ENCODE measurements around the gene PUS10. TPM values are rescaled to one million over a fixed set of nuclear protein-coding genes. Genes with fewer than 3 reads are reported as not detected.

The PUS10 gene
- polyA plus RNA-seq, 1 donor (not counting 4 experiments of a cell fraction or from before 2014, with no cell fraction given), result 4.8 TPM

- Histone ChIP-seq H3K9ac (ENCODE audit: control insufficient read depth, extremely low read depth, insufficient read depth, low read length) (no peak overlapping the region), H3K4me2 (ENCODE audit: control insufficient read depth, extremely low read depth, insufficient read depth, low read depth, low read length) (no peak overlapping the region), H3K27ac (ENCODE audit: control insufficient read depth, insufficient read depth, low read length) (no peak overlapping the region), H4K20me1 (ENCODE audit: control insufficient read depth, extremely low read depth, insufficient read depth, low read length) (no peaks in the 10 kb centered on the region), H2AFZ (ENCODE audit: control insufficient read depth, low read length) (no peak overlapping the region), H3K4me3 (ENCODE audit: control insufficient read depth in 2 of 3, extremely low read depth in 1 of 3, insufficient read depth in 2 of 3, low read depth in 1 of 3, low read length in 3 of 3) (no peak overlapping the region), H3K9me3 (ENCODE audit: control insufficient read depth, low read depth, low read length) (no peaks in the 10 kb centered on the region), H3K9me1 (ENCODE audit: control insufficient read depth, extremely low read depth, insufficient read depth, low read length) (no peaks in the 10 kb centered on the region), H3K27me3 (ENCODE audit: control insufficient read depth, extremely low read depth, insufficient read depth, low read length) (no peaks in the 10 kb centered on the region), H3K4me1 (ENCODE audit: control insufficient read depth, extremely low read depth, insufficient read depth, low read length) (no peaks in the 10 kb centered on the region), H3K79me2 (ENCODE audit: control insufficient read depth, insufficient read depth, low read length) (no peaks in the 10 kb centered on the region), H3K36me3 (ENCODE audit: control insufficient read depth in 2 of 2, extremely low read depth in 1 of 2, insufficient read depth in 2 of 2, low read length in 2 of 2) (no peaks in the 10 kb centered on the region)
- no peak for TF ChIP-seq EZH2 (IDR thresholded peaks at IDR 0.05; ENCODE audit: low read length)
- TF ChIP-seq, protein P1, sequence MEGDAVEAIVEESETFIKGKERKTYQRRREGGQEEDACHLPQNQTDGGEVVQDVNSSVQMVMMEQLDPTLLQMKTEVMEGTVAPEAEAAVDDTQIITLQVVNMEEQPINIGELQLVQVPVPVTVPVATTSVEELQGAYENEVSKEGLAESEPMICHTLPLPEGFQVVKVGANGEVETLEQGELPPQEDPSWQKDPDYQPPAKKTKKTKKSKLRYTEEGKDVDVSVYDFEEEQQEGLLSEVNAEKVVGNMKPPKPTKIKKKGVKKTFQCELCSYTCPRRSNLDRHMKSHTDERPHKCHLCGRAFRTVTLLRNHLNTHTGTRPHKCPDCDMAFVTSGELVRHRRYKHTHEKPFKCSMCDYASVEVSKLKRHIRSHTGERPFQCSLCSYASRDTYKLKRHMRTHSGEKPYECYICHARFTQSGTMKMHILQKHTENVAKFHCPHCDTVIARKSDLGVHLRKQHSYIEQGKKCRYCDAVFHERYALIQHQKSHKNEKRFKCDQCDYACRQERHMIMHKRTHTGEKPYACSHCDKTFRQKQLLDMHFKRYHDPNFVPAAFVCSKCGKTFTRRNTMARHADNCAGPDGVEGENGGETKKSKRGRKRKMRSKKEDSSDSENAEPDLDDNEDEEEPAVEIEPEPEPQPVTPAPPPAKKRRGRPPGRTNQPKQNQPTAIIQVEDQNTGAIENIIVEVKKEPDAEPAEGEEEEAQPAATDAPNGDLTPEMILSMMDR (optimal IDR thresholded peaks at IDR 0.05 in 1 of 3, IDR thresholded peaks at IDR 0.05 in 1 of 3, conservative IDR thresholded peaks at IDR 0.05 in 1 of 3; ENCODE audit: extremely low read depth in 1 of 3, insufficient read depth in 2 of 3, low read length in 3 of 3), result no peak
- DNase-seq (ENCODE audit: low read depth, low spot score) (no peak), FAIRE-seq (no peak)
- dilution Hi-C loops (cut with MboI; ENCODE audit: extremely low pct_ligation_motif_present, low sequenced_read_pairs), result no loop called here
These were observed 37.5 kb upstream of the PUS10 start for GRCh38 chr2:61055557-61055956.

DNA sequence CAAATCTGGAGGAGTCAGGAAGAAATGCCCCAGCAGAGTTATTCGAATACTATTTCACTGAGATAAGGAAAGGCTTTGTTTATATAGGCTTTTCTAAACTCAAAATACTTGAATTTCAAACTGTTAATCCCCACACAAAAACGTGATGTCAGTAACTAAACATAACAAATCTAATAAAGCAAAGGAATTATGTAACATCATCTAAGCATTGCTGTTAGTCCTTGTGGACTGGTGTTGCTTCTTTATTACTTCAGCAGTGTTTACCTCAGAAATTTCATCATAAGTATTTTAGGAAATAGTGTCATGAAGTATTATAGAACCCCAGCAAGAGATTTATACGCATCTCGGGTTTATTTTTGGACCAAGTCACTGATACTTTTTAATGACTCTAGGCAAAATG, 27.9 kb upstream of the PUS10 start:
- no peaks in the 10 kb centered on the region for H3K79me2 ChIP-seq (ENCODE audit: control insufficient read depth, insufficient read depth, low read length)
- H3K4me1 ChIP-seq (ENCODE audit: control insufficient read depth, extremely low read depth, insufficient read depth, low read length), result no peaks in the 10 kb centered on the region
- no peak overlapping the region for H3K27ac ChIP-seq (ENCODE audit: control insufficient read depth, insufficient read depth, low read length)
- FAIRE-seq (no peak), DNase-seq (ENCODE audit: low read depth, low spot score) (no peak)
- H3K4me3 ChIP-seq (ENCODE audit: control insufficient read depth in 2 of 3, extremely low read depth in 1 of 3, insufficient read depth in 2 of 3, low read depth in 1 of 3, low read length in 3 of 3), result no peak overlapping the region
- H3K9me3 ChIP-seq (ENCODE audit: control insufficient read depth, low read depth, low read length), result no peaks in the 10 kb centered on the region
- H4K20me1 ChIP-seq (ENCODE audit: control insufficient read depth, extremely low read depth, insufficient read depth, low read length), result no peaks in the 10 kb centered on the region
- H3K4me2 ChIP-seq (ENCODE audit: control insufficient read depth, extremely low read depth, insufficient read depth, low read depth, low read length), result no peak overlapping the region
- H2AFZ ChIP-seq (ENCODE audit: control insufficient read depth, low read length), result no peak overlapping the region
- dilution Hi-C loops (cut with MboI; ENCODE audit: extremely low pct_ligation_motif_present, low sequenced_read_pairs), result no loop called here
- H3K36me3 ChIP-seq (ENCODE audit: control insufficient read depth in 2 of 2, extremely low read depth in 1 of 2, insufficient read depth in 2 of 2, low read length in 2 of 2), result peaks cover 2 to 4% of the 10 kb centered on the region in 2 experiments
- H3K9ac ChIP-seq (ENCODE audit: control insufficient read depth, extremely low read depth, insufficient read depth, low read length), result no peak overlapping the region
- H3K9me1 ChIP-seq (ENCODE audit: control insufficient read depth, extremely low read depth, insufficient read depth, low read length), result no peaks in the 10 kb centered on the region
- TF ChIP-seq, protein P1 (optimal IDR thresholded peaks at IDR 0.05 in 1 of 3, IDR thresholded peaks at IDR 0.05 in 1 of 3, conservative IDR thresholded peaks at IDR 0.05 in 1 of 3; ENCODE audit: extremely low read depth in 1 of 3, insufficient read depth in 2 of 3, low read length in 3 of 3), result no peak
- TF ChIP-seq EZH2 (IDR thresholded peaks at IDR 0.05; ENCODE audit: low read length), result no peak
- H3K27me3 ChIP-seq (ENCODE audit: control insufficient read depth, extremely low read depth, insufficient read depth, low read length), result no peaks in the 10 kb centered on the region

Data from keratinocyte (primary cell).